HFFc6 (cell line): ENCODE data around the gene NUDT12. TPM values are rescaled to one million over a fixed set of nuclear protein-coding genes. Genes with fewer than 3 reads are reported as not detected.

Experiments used
- DNase-seq: peaks from one replicate; pipeline ENCODE4 v3.0.0-alpha.2; 2018
- H3K27ac Mint-ChIP-seq: 2 replicates; pipeline ENCODE4 v1.8.0; 2020; ENCODE audit warnings: mild to moderate bottlenecking, mixed read lengths
- H3K27me3 Mint-ChIP-seq: 2 replicates; pipeline ENCODE4 v1.8.0; 2021; ENCODE audit warnings: mild to moderate bottlenecking, moderate library complexity, mixed read lengths; ENCODE audit not compliant: insufficient read depth
- H3K36me3 Mint-ChIP-seq: 2 replicates; pipeline ENCODE4 v1.8.0; 2021; ENCODE audit warnings: low read depth, mixed read lengths
- H3K4me1 Mint-ChIP-seq: 2 replicates; pipeline ENCODE4 v1.8.0; 2020; ENCODE audit warnings: low read depth, mixed read lengths
- H3K4me3 Mint-ChIP-seq: 2 replicates; pipeline ENCODE4 v1.8.0; 2020; ENCODE audit warnings: mild to moderate bottlenecking, moderate library complexity, mixed read lengths
- H3K9me3 Mint-ChIP-seq: 2 replicates; pipeline ENCODE4 v1.8.0; 2020; ENCODE audit warnings: mild to moderate bottlenecking, mixed read lengths
- CTCF ChIP-seq: fragments of 200-600 bp; sonication (generic); IDR thresholded peaks from 2 replicates; pipeline ENCODE4 v1.5.0; 2021; ENCODE audit warnings: antibody characterized with exemption, mild to moderate bottlenecking
- total RNA-seq, 6 experiments: library from RNA; stranded (reverse); fragmentation: NEBNext Ultra II Directional; extraction: Animal tissue kit (Norgen Biotek cat#: 25700); gene quantifications; 2 replicates in 1 of 6; 3 replicates in 5 of 6; pipeline ENCODE4 v1.2.3, GENCODE V29; 2021

Gene NUDT12
- total RNA-seq, 6 experiments from 2014 or later: 6.1 to 9.9 (median 9.0) TPM

- no peak for TF ChIP-seq CTCF
- no peak for DNase-seq
- Mint-ChIP-seq H3K36me3 (no peaks in the 10 kb centered on the region), H3K4me3 (no peak overlapping the region), H3K9me3 (no peaks in the 10 kb centered on the region), H3K27ac (no peak overlapping the region), H3K27me3 (peaks cover 2% of the 10 kb centered on the region; the same call in 1 of the 2 replicates), H3K4me1 (peaks cover 4% of the 10 kb centered on the region; the same call in 1 of the 2 replicates)
These were observed 20.1 kb downstream of the NUDT12 start for GRCh38 chr5:103542441-103542840.

GRCh38 chr5:103541569-103541968, 21.0 kb downstream of the NUDT12 start:
- no peak overlapping the region for H3K27ac Mint-ChIP-seq
- peaks cover 2% of the 10 kb centered on the region; the same call in 1 of the 2 replicates for H3K27me3 Mint-ChIP-seq
- H3K4me1 Mint-ChIP-seq: peaks cover 4% of the 10 kb centered on the region; the same call in 1 of the 2 replicates
- no peaks in the 10 kb centered on the region for H3K9me3 Mint-ChIP-seq
- no peak for DNase-seq
- TF ChIP-seq CTCF: no peak
- H3K36me3 Mint-ChIP-seq: no peaks in the 10 kb centered on the region
- H3K4me3 Mint-ChIP-seq: no peak overlapping the region

- peaks cover 4% of the 10 kb centered on the region; the same call in 1 of the 2 replicates for H3K4me1 Mint-ChIP-seq
- no peak overlapping the region for H3K4me3 Mint-ChIP-seq
- no peaks in the 10 kb centered on the region for H3K36me3 Mint-ChIP-seq
- peaks cover 2% of the 10 kb centered on the region; the same call in 1 of the 2 replicates for H3K27me3 Mint-ChIP-seq
- DNase-seq: no peak
- no peaks in the 10 kb centered on the region for H3K9me3 Mint-ChIP-seq
- TF ChIP-seq CTCF: no peak
- no peak overlapping the region for H3K27ac Mint-ChIP-seq
These were observed 21.5 kb downstream of the NUDT12 start for GRCh38 chr5:103541114-103541513.

GRCh38 chr5:103539376-103540330, 22.9 kb downstream of the NUDT12 start:
- no peaks in the 10 kb centered on the region for H3K36me3 Mint-ChIP-seq
- no peak overlapping the region for H3K27ac Mint-ChIP-seq
- H3K4me1 Mint-ChIP-seq: peaks cover 4% of the 10 kb centered on the region; the same call in 1 of the 2 replicates
- no peak for DNase-seq
- H3K9me3 Mint-ChIP-seq: no peaks in the 10 kb centered on the region
- peaks cover 5% of the 10 kb centered on the region; the same call in 1 of the 2 replicates for H3K27me3 Mint-ChIP-seq
- no peak for TF ChIP-seq CTCF
- H3K4me3 Mint-ChIP-seq: no peak overlapping the region

GRCh38 chr5:103532086-103532734, 30.4 kb downstream of the NUDT12 start:
- H3K4me3 Mint-ChIP-seq: no peak overlapping the region
- no peaks in the 10 kb centered on the region for H3K9me3 Mint-ChIP-seq
- TF ChIP-seq CTCF: no peak
- peaks cover 3% of the 10 kb centered on the region for H3K4me1 Mint-ChIP-seq
- no peaks in the 10 kb centered on the region for H3K36me3 Mint-ChIP-seq
- no peak overlapping the region for H3K27ac Mint-ChIP-seq
- no peak for DNase-seq
- peaks cover 3% of the 10 kb centered on the region; the same call in 1 of the 2 replicates for H3K27me3 Mint-ChIP-seq
